HG02610 (cell line): Measurements from ENCODE around the gene MYO1C.

Experiments
- ATAC-seq: cut with Tn5 transposase; IDR thresholded peaks from one replicate; pipeline ENCODE4 v1.9.1; 2021; ENCODE audit warnings: mild to moderate bottlenecking, moderate library complexity; ENCODE audit not compliant: unreplicated experiment

MYO1C gene

DNA sequence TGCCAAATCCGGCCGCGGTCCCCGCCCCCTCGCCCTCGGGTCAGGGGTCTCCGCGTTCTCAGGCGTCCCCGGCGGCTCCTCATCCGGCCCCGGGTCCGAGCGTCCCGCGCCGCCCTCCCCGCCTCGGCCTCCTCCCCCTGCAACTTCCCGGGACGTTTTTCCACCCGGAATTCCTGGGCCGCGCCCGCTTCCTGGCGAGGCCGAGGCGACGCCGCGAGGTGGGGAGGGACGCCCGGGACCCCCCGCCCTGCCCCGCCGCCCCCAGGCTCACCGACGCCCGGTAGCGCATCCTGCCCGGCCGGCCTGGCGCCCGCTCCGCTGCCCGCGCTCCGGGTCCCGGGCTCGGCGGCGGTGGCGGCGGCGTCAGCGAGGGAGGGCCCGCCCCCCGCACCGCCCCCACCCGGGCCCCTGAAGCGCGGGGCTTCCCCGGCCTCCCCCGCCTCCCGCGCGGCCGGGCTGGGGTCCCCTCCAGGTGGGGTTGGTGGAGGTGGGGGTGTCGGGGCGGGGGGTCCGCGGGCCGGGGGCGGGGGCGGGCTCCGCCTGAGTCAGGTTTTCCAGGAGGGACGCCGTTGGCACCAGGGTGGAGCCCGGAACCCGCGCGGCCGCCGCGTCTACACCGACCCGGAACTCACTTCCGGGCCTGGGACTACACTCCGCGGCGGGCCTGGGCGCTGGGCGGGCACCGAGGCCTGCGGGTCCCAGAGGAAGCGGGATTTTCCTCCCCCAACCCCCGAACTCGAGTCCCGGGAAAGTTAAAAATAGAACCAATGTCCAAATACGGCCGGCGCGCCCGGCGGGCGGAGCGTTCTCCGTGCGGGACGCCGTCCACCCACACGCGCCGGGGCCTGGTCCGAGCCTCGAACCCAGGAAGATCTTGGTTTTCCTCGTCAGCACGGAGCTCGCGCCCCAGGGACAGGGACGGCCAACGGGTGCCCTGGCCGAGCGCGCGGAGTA lies 6.8 kb downstream of the MYO1C start:
- ATAC-seq = no peak

DNA sequence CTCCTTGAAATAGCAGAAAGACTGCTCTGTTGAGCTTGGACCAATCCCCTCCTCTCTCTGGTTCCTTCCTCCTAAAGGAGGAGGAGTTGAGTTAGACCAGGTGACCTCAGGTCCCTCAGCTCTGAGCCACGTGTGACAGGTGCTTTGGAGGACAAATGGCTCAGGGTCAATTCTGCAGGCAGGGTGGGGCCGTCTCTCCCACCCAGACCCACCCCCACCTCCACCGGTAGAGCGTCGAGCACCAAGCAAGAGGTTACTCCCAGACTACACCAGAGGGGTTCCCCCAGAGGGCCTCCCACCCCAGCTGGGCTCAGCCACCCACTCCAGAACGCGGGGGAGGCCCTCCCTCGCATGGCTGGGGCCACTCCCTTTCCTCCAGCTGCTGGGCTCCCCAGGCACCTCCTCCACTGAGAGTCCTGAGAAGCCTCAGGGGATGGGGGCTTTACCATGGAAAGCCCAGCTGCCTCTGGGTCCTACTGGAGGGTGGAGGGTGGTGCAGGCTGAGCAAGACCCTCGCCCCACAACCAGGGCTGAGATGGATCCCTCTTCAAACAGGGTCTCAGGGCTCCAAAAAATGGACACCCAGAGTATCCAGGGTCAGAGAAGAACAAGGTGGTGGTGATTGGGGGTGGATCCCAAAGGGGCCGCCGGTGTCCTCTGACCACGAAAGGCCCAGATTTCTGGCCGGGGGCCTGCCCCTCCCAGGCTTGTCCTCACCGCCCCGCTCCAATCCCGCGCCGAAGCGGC lies 7.6 kb downstream of the MYO1C start:
- peak; percentile 55 for ATAC-seq

DNA sequence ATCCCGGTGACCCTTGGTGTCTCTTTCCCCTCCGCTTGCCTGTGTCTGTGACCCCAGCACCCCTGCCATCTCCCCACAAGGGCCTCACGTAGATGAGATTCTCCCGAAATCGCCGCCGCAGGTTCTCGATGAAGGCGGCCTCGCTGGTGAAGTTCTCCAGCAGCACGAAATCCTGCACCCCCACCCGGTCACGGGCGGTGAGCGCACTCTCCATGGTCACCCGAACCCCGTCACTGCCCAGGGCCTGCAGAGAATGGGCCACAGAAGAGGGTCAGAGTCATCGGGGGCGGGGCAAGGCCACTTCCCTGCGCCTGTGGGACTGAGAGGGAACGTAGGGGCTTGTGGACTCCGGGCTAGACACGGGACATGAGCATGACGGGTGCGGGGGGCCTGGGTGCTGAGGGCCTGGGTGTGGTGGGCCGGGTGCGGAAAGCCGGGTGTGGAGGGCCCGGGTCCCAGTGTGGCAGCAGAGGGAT lies 8.4 kb downstream of the MYO1C start:
- no peak for ATAC-seq

DNA sequence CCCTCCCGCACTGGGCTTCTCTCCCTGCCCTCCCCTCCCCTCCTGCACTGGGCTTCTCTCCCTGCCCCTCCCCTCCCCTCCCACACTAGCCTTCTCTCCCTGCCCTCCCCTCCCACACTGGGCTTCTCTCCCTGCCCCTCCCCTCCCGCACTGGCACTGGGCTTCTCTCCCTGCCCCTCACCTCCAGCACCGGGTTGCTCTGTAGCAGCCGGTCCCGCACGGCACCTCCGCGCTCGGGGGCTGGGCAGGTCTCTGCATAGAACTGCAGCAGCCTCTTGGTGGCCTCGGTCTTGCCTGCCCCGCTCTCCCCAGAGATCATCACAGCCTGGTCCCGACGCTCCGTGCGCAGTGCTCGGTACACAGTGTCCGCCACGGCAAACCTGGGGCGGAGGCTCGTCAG lies 9.8 kb downstream of the MYO1C start:
- no peak for ATAC-seq

DNA sequence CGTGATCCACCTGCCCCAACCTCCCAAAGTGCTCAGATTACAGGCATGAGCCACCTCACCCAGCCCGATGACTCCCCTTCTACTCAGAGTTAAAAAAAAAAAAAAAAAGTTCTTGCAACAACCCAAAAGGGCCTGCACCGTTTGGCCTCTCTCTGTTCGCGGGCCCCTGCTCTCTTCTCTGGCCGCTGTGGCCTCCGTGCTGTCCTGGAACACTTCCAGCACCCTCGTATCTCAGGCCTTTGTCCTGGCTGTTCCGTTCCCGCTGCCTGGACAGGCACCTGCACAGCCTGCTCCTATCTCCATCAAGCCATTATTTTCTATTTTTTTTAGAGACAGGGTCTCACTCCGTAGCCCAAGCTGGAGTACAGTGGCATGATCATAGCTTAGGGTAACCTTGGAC lies 10.8 kb downstream of the MYO1C start:
- no peak for ATAC-seq

DNA sequence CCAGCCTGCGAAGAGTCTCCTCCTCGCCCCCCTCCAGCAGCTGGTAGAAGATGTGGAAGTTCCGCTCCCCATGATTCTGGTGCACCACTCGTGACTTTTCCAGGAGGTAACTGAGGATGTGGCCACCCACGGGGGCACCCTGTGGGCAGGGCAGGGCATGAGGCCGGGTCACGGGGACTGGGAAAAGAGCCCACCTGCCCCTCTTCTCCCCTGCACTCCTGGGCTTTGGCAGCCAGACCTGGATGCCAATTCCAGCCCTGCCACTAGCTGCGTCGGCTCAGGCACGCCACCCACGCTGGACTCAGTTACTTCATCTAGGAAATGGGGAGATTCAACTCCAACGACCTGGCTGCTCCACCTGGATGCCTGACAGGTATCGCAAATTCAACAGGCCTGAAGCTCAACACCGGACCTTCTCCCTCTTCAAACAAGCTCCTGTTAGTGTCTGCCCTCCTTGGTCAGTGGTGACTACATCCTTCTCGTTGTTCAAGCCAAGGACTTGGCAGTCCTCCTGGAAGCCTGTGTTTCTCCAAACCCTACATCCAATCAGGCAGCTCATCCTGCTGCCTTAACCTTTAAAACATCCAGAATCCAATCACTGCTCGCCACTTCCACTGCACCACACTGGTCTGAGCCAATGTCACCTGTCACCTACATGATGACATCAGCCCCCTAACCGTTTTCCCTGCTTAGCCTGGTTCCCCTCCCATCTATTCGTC lies 11.6 kb downstream of the MYO1C start:
- ATAC-seq = no peak

DNA sequence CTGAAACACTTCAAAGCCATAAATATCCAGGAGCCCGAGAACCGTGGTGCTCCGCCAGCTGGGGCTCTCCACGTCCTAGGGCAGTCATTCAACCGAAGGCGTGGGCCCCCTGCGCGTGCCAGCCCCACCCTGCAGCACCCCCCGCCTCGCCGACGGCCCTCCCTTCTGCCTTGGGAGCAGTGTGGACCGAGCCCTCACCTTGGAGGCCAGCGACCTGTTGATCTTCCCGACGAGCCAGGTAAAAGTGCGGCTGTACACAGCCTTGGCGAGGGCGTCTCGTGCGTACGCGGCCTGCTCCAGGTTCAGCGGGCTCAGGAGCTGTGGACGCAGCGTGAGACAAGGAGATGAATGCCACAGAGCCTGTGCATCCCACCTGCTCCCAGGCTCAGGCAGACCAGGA lies 14.1 kb downstream of the MYO1C start:
- ATAC-seq = no peak

DNA sequence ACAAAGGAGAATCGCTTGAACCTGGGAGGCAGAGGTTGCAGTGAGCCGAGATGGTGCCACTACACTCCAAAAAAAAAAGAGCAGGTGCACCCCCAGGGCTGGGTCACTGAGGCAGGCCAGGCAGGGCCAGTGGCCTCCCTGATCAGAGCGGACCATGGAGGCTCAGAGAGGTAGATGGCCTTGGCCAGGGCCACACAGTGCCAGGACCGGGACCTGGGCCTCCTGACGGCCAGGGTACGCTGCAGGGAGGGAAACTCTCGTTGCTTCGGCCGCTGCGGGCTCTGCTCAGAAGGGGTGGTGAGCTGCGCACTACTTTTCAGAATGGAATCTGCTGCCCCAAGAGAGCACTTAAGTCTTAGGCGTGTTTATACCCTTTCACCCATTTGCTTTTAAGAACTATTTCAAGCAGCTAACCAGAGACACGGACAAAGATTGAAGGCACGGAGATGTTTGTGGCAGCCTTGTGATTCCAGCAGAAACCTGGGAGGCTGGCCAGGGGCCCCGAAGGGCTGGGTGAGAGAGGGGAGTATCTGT lies 17.1 kb downstream of the MYO1C start:
- no peak for ATAC-seq

DNA sequence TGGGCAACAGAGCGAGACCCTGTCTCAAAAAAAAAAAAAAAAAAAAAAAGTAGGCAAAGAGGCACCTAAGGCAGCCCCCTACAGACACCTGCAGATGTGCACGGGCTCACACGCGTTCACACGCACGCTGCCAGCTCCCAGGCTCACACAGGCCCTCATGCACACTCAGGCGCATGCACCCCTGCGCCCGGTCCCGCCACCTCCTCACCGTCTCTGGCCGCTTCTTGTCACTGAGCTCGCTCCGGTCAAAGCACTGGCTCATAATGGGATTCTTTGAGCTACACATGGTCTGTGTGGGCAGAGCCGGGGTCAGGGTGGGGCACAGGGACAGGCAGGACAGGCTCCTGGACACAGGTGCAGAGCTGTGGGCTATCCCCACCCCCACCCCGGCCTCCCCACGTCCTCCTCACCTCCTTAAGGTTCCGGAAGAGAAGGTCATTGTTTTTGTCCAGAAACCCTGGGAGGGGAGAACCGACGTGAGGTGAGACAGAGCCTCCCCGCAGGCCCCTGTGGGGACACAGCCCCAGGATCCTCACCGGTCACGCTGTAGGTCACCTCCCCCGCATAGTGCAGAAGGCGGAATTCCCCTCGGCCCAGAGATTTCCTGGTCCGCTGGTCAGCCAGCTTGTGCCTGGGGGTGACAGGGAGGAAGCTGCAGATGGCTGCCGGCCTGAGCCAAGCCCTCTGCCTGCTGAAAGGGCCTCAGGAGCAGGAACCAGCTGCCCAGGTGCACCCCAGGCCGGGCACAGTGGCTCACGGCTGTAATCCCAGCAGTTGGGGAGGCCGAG lies 17.9 kb downstream of the MYO1C start:
- peak; percentile 54 for ATAC-seq

DNA sequence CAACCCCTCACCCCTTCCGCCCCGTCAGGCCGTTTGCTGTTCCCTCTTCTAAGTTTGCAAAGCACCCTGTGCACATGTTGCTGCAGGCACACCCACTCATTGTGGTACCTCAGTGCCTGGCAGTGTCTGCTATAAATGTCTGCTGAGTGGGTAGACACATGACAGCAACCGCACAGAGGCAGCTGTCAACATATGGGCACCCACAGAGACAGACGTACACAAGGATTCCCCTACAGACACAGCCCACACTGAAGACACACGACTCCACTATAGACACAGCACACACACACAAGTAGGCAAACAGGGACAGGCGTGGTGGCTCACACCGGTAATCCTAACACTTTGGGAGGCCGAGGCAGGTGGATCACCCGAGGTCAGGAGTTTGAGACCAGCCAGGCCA lies 18.6 kb downstream of the MYO1C start:
- no peak for ATAC-seq

DNA sequence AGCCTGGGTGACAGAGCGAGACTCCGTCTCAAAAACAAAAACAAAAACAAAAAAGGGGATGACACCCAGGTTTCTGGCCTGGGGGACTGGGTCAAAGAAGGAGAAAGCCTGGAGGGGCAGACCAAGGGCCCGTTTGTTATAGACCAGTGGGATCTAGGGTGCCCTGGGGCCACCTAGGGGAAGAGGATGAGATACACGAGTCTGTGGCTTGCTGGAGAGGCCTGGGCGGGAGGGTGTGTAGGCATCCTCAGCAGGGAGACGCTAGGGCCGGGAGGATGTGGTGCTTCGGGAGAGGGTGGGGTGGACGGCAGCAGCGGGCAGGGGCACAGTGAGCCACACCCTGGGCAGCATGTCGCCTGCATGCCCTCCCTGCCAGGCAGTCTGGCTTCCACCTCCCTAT lies 19.3 kb downstream of the MYO1C start:
- ATAC-seq = no peak

DNA sequence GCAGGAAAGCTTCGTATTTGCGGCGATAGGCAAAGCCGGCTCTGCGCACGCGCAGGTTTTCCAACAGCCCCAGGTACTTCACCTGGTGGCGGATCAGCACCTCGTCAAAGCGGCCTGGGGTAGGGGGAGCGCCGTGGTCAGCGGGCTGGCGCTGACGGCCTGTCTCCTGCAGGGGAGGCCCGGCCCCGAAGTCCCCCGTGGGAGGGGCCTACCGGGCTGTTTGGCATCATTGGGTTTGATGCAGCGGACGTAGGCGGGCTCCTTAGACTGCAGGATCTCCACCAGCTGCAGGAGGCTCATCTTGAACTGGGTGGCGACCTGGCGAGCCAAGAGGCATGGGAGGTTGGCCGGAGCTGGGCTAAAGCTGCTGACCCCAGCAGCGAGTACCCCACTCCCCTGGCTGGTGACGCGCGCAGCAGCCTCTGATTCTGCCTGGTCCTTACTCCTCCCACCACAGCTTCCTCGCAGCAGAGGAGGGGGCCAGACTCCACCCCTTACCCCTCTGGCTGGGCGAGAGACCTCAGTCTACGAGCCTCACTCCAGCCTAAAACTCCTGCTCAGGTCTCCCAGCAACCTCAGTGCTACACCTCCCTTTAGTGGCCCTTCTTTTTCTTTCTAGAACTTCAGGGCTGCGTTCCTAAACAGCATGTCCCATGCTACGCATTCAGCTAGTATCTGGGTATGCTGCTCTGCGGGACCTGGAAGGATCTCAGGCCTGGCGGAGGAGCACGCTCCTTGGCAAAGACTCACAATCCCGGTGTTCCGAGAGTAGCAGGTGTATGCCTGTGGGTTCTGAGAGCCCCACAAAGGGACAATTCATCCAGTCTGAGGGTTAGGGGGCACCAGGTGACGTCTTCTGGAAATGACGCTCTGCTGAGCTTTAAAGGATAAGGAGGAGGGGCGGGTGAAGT lies 20.3 kb downstream of the MYO1C start:
- ATAC-seq = no peak

DNA sequence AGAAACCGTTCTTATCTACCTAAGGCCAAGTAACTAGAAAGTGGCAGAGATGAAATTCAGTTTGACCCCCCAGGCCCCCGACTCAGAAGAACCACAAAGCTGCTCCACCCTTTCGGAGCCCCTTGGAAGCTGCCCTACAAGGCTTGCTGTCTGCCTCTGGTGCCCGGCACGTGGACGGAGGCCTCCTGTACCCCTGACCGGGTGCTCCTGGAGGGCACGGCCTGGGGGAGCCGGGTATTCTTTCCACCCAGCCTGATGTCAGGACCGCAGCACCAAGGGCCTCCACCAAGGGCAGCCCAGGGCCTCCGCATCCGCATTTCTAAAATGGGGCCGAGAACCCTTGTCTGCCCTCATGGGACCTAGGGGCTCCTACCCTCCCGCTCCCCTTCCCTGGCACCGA lies 21.0 kb downstream of the MYO1C start:
- ATAC-seq = no peak

DNA sequence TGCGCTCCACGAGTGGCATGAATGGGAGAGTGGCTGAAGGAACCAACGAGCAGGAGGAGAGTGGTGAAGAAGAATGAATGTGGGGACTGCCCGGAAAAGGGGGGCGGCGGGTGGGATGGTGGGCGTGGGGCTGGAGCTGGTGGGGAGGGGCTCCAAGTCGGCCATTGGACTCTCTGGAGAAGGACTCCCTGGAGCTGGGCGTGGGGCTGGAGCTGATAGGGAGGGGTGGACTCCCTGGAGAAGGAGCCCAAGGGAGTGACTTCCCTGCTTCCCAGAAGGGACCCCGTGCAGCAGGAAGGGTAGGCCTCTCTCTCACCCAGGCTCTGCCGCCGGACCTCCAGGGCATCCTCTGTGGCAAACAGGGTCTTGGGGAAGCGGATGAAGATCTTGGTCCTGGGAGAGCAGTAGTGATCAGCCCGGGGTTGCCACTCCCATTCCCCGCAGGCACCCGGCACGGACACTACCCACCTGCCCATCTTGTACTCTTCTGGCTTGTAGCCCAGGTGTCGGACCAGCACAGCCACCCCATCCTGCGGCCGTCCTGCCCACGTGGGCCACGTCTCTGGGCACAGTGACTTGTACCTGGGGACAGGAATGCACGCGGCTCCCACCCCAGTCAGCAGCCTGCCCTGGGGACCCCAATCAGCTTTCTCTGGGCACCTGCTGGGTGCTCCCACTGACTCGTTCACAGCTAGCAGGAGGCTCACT lies 21.6 kb downstream of the MYO1C start:
- ATAC-seq = no peak

DNA sequence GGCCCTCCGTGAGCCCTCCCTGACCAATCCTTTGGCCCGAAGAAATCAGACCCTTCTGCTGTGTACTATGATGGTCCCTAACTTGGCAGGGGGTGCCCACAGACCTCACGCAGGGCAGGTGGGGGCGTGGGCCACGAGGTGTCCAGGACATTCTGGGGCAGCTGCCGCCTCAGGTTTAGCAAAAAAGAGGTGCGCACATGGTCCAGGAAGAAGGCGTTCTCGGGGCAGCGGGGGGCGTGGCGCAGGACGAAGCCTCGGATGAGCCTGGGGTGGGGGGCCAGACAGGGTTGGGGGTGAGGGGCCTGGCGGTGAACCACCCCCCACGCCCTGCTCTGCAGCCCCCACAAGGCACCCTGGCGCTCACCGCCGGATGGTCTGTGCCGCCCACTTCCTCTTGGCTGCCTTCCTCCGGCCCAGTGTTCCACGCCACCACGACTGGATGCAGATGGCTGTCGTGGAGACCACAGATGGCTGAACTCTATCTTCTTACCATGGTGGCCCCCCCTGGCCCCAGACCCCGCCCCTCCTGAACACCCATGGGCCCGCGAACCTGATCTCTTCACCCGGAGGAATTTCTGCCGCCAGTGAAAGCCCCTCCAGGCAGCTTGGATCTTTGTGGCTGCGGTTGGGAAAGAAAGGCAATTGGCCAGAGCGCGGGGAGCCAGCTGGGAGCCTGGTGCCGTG lies 22.3 kb downstream of the MYO1C start:
- ATAC-seq = no peak

DNA sequence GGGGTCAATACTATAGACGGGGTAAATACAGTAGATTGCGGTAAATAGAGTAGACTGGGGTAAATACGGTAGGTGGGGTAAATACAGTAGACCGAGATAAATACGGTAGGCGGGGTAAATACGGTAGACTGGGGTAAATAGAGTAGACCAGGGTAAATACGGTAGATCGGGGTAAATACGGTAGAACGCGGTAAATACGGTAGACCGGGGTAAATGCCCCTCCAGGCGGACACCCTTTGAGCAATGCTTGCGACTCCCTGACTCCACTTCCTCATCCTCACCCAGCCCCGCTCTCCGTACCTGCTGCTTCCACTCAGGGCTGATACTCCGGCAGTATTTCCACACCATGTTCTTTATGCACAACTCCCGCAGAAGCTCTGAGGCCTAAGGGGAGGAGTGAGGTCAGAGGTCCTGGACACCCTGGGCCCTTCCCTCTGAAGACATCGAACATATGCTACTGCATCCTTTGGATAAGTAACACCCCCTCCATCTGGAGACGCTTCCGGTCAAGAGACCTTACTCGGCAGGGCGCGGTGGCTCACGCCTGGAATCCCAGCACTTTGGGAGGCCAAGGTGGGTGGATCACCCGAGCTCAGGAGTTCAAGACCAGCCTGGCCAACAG lies 23.1 kb downstream of the MYO1C start:
- ATAC-seq = no peak

DNA sequence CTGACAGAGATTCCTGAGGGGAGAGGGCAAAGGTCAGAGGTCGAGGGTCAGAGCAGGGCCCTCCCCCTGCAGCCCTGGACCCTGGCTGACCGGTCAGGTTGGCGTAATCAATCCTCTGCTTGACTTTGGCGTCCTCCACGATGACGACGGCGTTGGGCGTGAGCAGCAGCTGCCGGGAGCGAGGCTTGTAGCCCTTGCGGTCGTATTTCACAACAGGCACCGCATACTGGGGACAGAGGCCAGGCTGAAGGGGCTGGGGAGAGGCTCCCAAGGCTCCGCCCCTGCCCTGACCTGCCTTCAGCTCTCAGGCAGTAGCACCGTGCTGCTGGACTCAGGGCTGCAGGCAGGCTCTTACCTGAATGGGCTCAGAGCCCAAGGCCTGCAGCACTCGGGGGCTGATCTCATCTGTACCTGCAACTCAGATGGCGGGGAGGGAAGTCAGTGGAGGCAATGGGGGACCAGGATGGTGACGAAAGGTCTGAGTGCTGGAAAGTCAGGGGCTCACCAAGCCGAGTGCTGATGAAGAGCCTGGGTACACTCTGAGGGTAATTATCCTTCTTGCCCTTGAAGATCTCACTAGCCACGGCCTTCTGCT lies 24.5 kb downstream of the MYO1C start:
- no peak for ATAC-seq
